DOHH2 (cell line): ENCODE data around the gene ARV1.

Source experiments
- H3F3A ChIP-seq: fragments of 200-600 bp; sonication (generic), shearing (Covaris generic); 2 replicates; pipeline ENCODE4 v1.6.0; 2016; ENCODE audit warnings: antibody characterized with exemption, mild to moderate bottlenecking; ENCODE audit not compliant: control insufficient read depth, insufficient read depth
- H3K27ac ChIP-seq: fragments of 200-600 bp; sonication (generic); 2 replicates; pipeline ENCODE4 v1.5.1; 2014; ENCODE audit warnings: low read depth, mild to moderate bottlenecking, low read length, moderate library complexity
- H3K27me3 ChIP-seq: fragments of 200-600 bp; sonication (generic); 2 replicates; pipeline ENCODE4 v1.6.1; 2014; ENCODE audit warnings: mild to moderate bottlenecking, low read length, mixed read lengths; ENCODE audit not compliant: control insufficient read depth
- H3K36me3 ChIP-seq: fragments of 200-600 bp; sonication (generic); 2 replicates; pipeline ENCODE4 v1.6.1; 2014; ENCODE audit warnings: mild to moderate bottlenecking, low read length, moderate library complexity, mixed read lengths; ENCODE audit not compliant: control insufficient read depth
- H3K4me1 ChIP-seq: fragments of 200-600 bp; sonication (generic); 2 replicates; pipeline ENCODE4 v1.6.1; 2014; ENCODE audit warnings: mild to moderate bottlenecking, low read length, mixed read lengths; ENCODE audit not compliant: control insufficient read depth
- H3K4me2 ChIP-seq: fragments of 200-600 bp; sonication (generic); 2 replicates; pipeline ENCODE4 v1.6.0; 2014; ENCODE audit warnings: mild to moderate bottlenecking, low read length, moderate library complexity
- H3K4me3 ChIP-seq: fragments of 200-600 bp; sonication (generic); 2 replicates; pipeline ENCODE4 v1.5.1; 2014; ENCODE audit warnings: mild to moderate bottlenecking, low read length, mixed read lengths
- H3K79me2 ChIP-seq: fragments of 200-600 bp; sonication (generic); 2 replicates; pipeline ENCODE4 v1.6.1; 2014; ENCODE audit warnings: mild to moderate bottlenecking, low read length, mixed read lengths; ENCODE audit not compliant: control insufficient read depth
- H3K9me2 ChIP-seq: fragments of 200-600 bp; sonication (generic); replicated peaks from 2 replicates; pipeline ENCODE4 v1.6.1; 2014; ENCODE audit warnings: mild to moderate bottlenecking, low read length, mixed read lengths; ENCODE audit not compliant: control insufficient read depth
- H3K9me3 ChIP-seq: fragments of 200-600 bp; sonication (generic); 2 replicates; pipeline ENCODE4 v1.6.1; 2014; ENCODE audit warnings: antibody characterized with exemption, low read length, mixed read lengths; ENCODE audit not compliant: control insufficient read depth, insufficient read depth
- H4K20me1 ChIP-seq: fragments of 200-600 bp; sonication (generic); 2 replicates; pipeline ENCODE4 v1.6.0; 2014; ENCODE audit warnings: low read depth, mild to moderate bottlenecking, antibody characterized with exemption, low read length, moderate library complexity; ENCODE audit not compliant: control insufficient read depth, insufficient read depth
- CTCF ChIP-seq: fragments of 200-600 bp; sonication (generic); IDR thresholded peaks from one replicate; pipeline ENCODE4 v1.5.1; 2014; ENCODE audit warnings: antibody characterized with exemption, mild to moderate bottlenecking, low read depth, low read length; ENCODE audit not compliant: poor library complexity, severe bottlenecking
- EZH2phosphoT487 ChIP-seq: fragments of 200-600 bp; sonication (generic); IDR thresholded peaks from 2 replicates; pipeline ENCODE4 v1.6.1; 2017; ENCODE audit warnings: borderline replicate concordance, mild to moderate bottlenecking, antibody characterized with exemption, low read length, moderate library complexity, mixed read lengths

ARV1 gene

DNA sequence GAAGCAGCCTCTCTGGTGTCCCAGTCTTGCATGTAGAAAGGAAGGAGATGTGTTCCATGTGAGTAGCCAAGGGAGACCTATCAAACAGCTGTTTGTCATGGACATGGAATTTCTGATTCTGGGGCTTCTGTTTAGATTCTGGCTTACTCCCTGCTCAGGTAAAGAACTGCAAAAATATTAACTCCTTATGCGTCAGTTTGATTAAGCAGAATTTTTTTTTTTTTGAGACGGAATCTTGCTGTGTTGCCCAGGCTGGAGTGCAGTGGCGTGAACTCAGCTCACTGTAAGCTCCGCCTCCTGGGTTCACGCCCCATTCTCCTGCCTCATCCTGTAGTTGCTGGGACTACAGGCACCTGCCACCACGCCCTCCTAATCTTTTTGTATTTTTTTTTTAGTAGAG, 6.8 kb downstream of the ARV1 start:
- Histone ChIP-seq H3K4me1 (peaks cover 8% of the 10 kb centered on the region), H4K20me1 (no peaks in the 10 kb centered on the region), H3K27ac (no peak overlapping the region), H3K36me3 (peaks cover 23% of the 10 kb centered on the region), H3K4me2 (no peak overlapping the region), H3K79me2 (peaks cover 30% of the 10 kb centered on the region), H3F3A (no peaks in the 10 kb centered on the region), H3K4me3 (no peak overlapping the region), H3K27me3 (no peaks in the 10 kb centered on the region), H3K9me3 (no peaks in the 10 kb centered on the region), H3K9me2 (no peaks in the 10 kb centered on the region)
- TF ChIP-seq CTCF, result no peak
- no peak for TF ChIP-seq EZH2phosphoT487

DNA sequence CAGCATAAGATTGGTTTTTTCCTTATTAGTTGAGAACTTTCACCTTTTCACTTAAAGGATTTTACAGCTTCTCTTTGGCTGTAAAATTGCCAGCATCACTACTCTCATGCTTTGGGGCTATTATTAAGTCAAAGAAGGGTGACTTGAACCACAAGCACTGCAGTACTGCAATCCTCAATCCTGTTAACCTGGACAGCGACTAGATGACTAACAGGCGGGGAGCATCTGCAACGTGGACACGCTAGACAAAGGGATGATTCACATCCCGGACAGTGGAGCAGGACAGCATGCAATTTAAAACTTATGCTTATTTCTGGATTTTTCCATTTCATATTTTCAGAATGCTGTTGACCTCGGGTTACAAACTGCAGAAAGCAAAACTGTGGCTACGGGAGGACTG, 8.1 kb downstream of the ARV1 start:
- TF ChIP-seq CTCF, result no peak
- TF ChIP-seq EZH2phosphoT487, result no peak
- H3K36me3 ChIP-seq, result peaks cover 23% of the 10 kb centered on the region
- H3K4me1 ChIP-seq, result peaks cover 6% of the 10 kb centered on the region; the same call in 1 of the 2 replicates
- no peaks in the 10 kb centered on the region for H3K9me3 ChIP-seq
- H3K4me3 ChIP-seq, result no peak overlapping the region
- no peaks in the 10 kb centered on the region for H3F3A ChIP-seq
- H3K4me2 ChIP-seq, result no peak overlapping the region
- no peaks in the 10 kb centered on the region for H4K20me1 ChIP-seq
- H3K9me2 ChIP-seq, result no peaks in the 10 kb centered on the region
- no peaks in the 10 kb centered on the region for H3K27me3 ChIP-seq
- H3K79me2 ChIP-seq, result peaks cover 21% of the 10 kb centered on the region
- no peak overlapping the region for H3K27ac ChIP-seq

- TF ChIP-seq CTCF (no peak), EZH2phosphoT487 (no peak)
- Histone ChIP-seq H3K27me3 (no peaks in the 10 kb centered on the region), H3K4me1 (peaks cover 6% of the 10 kb centered on the region; the same call in 1 of the 2 replicates), H3K79me2 (peaks cover 21% of the 10 kb centered on the region), H3K27ac (no peak overlapping the region), H3K9me2 (no peaks in the 10 kb centered on the region), H4K20me1 (no peaks in the 10 kb centered on the region), H3K4me2 (no peak overlapping the region), H3K9me3 (no peaks in the 10 kb centered on the region), H3K36me3 (peaks cover 27% of the 10 kb centered on the region), H3K4me3 (no peak overlapping the region), H3F3A (no peaks in the 10 kb centered on the region)
Observed at GRCh38 chr1:230987448-230987847, 8.6 kb downstream of the ARV1 start.
